ENCODE data around the gene CDH23. TPM values are rescaled to one million over a fixed set of nuclear protein-coding genes. Genes with fewer than 3 reads are reported as not detected.

CDH23 gene
- total RNA-seq, 1 experiment from 2014 or later, result 0.02 TPM

DNA sequence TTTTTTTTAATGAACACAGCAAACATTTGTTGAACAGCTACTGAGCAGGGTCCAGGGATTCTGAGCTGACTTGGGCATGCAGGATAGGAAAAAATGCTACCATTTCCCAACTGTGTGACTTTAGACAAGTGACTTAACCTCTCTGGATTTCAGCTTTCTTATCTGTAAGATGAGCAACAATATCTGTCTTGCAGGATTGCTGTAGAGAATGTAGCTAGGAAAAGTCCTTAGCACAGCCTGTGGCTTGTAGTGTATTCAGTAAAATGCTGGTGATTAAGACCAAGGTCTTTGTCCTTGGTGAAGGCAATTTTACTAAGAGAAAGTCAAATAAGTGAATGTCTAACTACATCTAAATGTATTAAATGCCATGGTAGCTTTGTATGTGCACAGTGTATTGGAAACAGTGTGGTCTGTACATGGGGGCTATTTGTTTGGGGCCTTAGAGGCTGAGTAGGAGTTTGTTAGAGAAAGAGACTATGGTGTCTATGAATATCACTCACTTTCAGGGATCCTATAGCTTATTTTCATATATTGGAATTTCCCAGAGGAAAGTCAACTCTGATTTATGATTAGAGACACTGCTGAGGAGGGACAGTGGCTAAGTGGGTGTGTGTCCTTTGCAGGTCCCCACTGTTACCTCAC lies 118.9 kb downstream of the CDH23 start:
- no TSS peak for BruUV-seq (replicated peaks)
- no peak overlapping the region for H3K4me3 Mint-ChIP-seq (ENCODE audit: unreplicated experiment)
- intact Hi-C loops (cut with micrococcal nuclease), result no loop called here
- POLR2A ChIA-PET, result no interaction called here
- peaks cover 12% of the 10 kb centered on the region for H3K27me3 Mint-ChIP-seq (ENCODE audit: insufficient read depth, unreplicated experiment)
- H3K27ac Mint-ChIP-seq (ENCODE audit: low read depth, unreplicated experiment), result no peak overlapping the region
- no peak for DNase-seq (ENCODE audit: unreplicated experiment)
- TF ChIP-seq, protein P1, sequence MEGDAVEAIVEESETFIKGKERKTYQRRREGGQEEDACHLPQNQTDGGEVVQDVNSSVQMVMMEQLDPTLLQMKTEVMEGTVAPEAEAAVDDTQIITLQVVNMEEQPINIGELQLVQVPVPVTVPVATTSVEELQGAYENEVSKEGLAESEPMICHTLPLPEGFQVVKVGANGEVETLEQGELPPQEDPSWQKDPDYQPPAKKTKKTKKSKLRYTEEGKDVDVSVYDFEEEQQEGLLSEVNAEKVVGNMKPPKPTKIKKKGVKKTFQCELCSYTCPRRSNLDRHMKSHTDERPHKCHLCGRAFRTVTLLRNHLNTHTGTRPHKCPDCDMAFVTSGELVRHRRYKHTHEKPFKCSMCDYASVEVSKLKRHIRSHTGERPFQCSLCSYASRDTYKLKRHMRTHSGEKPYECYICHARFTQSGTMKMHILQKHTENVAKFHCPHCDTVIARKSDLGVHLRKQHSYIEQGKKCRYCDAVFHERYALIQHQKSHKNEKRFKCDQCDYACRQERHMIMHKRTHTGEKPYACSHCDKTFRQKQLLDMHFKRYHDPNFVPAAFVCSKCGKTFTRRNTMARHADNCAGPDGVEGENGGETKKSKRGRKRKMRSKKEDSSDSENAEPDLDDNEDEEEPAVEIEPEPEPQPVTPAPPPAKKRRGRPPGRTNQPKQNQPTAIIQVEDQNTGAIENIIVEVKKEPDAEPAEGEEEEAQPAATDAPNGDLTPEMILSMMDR (IDR thresholded peaks at IDR 0.05; ENCODE audit: unreplicated experiment), result no peak
- no peaks in the 10 kb centered on the region for H3K4me1 Mint-ChIP-seq (ENCODE audit: insufficient read depth, unreplicated experiment)
- H3K9me3 Mint-ChIP-seq (ENCODE audit: unreplicated experiment), result no peaks in the 10 kb centered on the region
- H3K36me3 Mint-ChIP-seq (ENCODE audit: insufficient read depth, unreplicated experiment), result no peaks in the 10 kb centered on the region
- CTCF ChIA-PET, result no interaction called here

DNA sequence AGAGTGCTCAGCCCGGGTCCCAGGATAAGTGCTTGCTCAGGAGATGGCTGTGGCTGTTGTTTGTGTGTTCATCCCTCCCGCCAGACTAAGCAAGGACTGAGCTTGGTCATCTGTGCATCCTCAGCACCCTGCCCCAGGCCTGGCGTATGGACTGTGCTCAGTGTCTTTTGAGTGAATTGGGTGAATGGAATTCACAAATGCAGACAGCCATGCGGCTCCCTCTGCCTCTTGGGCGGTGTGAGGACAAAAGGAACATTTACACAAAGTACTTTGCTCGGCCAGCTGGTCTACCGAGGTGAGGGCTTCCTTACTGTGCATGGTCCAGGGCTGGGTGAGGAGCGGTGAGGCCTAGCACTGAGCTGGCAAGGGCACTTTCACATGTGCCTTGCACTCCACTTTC lies 120.2 kb downstream of the CDH23 start:
- intact Hi-C loops (cut with micrococcal nuclease), result no loop called here
- H3K36me3 Mint-ChIP-seq (ENCODE audit: insufficient read depth, unreplicated experiment), result no peaks in the 10 kb centered on the region
- H3K4me3 Mint-ChIP-seq (ENCODE audit: unreplicated experiment), result no peak overlapping the region
- H3K4me1 Mint-ChIP-seq (ENCODE audit: insufficient read depth, unreplicated experiment), result no peaks in the 10 kb centered on the region
- H3K9me3 Mint-ChIP-seq (ENCODE audit: unreplicated experiment), result no peaks in the 10 kb centered on the region
- BruUV-seq (replicated peaks), result no TSS peak
- CTCF ChIA-PET, result no interaction called here
- no peak for DNase-seq (ENCODE audit: unreplicated experiment)
- TF ChIP-seq, protein P1 (IDR thresholded peaks at IDR 0.05; ENCODE audit: unreplicated experiment), result no peak
- H3K27ac Mint-ChIP-seq (ENCODE audit: low read depth, unreplicated experiment), result no peak overlapping the region
- H3K27me3 Mint-ChIP-seq (ENCODE audit: insufficient read depth, unreplicated experiment), result peaks cover 23% of the 10 kb centered on the region
- POLR2A ChIA-PET, result no interaction called here

DNA sequence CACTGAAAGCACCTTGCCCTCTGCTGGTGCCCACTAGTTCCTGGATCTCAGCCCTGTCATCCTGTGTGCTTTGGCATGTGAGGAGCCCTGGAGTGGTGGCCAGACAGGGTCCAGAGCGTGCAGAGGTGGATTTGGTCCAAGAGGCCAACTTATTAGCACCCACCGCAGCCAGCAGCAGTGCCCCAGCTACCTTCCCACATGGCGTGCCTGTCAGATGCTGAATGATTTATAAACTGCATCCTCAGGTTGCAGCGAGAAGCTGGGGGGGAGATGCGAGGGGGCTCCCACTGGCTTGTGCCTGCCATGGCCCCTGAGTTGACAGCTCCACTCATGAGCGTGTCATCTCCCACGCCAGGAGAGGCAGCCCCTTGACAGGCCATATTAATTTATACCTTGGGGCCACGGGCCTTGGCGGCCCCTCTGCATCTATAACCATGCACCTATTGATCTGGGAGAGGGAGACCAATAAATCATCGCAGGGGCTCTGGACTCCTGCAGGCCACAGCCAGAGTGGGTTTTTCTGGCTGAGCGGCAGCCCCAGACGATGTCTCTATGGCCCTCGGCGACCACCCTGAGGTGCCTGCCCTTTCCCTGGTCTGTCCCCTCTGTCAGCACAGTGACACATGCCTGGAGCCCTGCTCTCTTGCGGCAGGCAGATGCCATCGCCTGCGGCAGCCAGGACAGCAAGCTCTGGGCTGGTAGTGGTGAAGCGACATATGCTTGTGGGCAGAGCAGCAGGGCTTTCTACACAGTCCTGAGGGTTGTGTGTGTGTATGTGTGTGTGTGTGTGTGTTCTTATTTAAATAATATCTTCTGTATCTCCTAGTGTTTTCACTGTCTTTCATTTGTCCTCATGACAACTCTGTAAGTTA lies 120.8 kb downstream of the CDH23 start:
- BruUV-seq (replicated peaks), result no TSS peak
- intact Hi-C loops (cut with micrococcal nuclease), result no loop called here
- DNase-seq (ENCODE audit: unreplicated experiment), result no peak
- POLR2A ChIA-PET, result no interaction called here
- H3K4me1 Mint-ChIP-seq (ENCODE audit: insufficient read depth, unreplicated experiment), result no peaks in the 10 kb centered on the region
- no peaks in the 10 kb centered on the region for H3K36me3 Mint-ChIP-seq (ENCODE audit: insufficient read depth, unreplicated experiment)
- no peak overlapping the region for H3K4me3 Mint-ChIP-seq (ENCODE audit: unreplicated experiment)
- H3K9me3 Mint-ChIP-seq (ENCODE audit: unreplicated experiment), result no peaks in the 10 kb centered on the region
- no peak overlapping the region for H3K27ac Mint-ChIP-seq (ENCODE audit: low read depth, unreplicated experiment)
- H3K27me3 Mint-ChIP-seq (ENCODE audit: insufficient read depth, unreplicated experiment), result peaks cover 29% of the 10 kb centered on the region
- TF ChIP-seq, protein P1 (IDR thresholded peaks at IDR 0.05; ENCODE audit: unreplicated experiment), result no peak
- CTCF ChIA-PET, result no interaction called here

DNA sequence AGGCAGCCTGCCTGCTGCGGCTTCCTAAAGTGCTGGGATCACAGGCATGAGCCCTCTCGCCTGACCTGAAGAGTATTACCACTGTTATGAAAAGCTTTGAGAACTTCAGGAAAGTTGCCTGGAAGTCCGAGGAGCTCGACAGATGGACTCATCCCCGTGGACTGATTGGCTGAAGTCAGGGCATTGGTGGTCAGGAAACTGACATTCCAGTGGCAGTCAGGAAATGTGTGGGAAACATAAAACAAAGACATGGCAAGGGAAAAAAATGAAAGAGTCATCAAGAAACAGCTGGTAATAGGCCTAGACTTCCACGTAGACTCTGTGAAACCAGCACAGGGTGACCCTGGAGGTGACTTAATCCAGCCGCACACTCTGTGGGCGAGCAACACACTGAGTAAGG lies 123.3 kb downstream of the CDH23 start:
- CTCF ChIA-PET, result interaction anchor here (0.7 to 1.0 kb wide), 2 partner anchors 106 to 561 kb away, joined by 3 to 4 read pairs; no protein-coding TSS in a partner anchor
- TF ChIP-seq, protein P1 (IDR thresholded peaks at IDR 0.05; ENCODE audit: unreplicated experiment), result no peak
- intact Hi-C loops (cut with micrococcal nuclease), result no loop called here
- no peak overlapping the region for H3K4me3 Mint-ChIP-seq (ENCODE audit: unreplicated experiment)
- H3K4me1 Mint-ChIP-seq (ENCODE audit: insufficient read depth, unreplicated experiment), result no peaks in the 10 kb centered on the region
- H3K27me3 Mint-ChIP-seq (ENCODE audit: insufficient read depth, unreplicated experiment), result peaks cover 41% of the 10 kb centered on the region
- no TSS peak for BruUV-seq (replicated peaks)
- H3K9me3 Mint-ChIP-seq (ENCODE audit: unreplicated experiment), result no peaks in the 10 kb centered on the region
- POLR2A ChIA-PET, result no interaction called here
- DNase-seq (ENCODE audit: unreplicated experiment), result no peak
- no peaks in the 10 kb centered on the region for H3K36me3 Mint-ChIP-seq (ENCODE audit: insufficient read depth, unreplicated experiment)
- H3K27ac Mint-ChIP-seq (ENCODE audit: low read depth, unreplicated experiment), result no peak overlapping the region
